Endothelial cell of umbilical vein (primary cell): ENCODE results near the gene MEI1.

Experiments used
- CTCF ChIP-seq, 2 donors: IDR thresholded peaks; 1 replicate in 1 of 2; 2 replicates in 1 of 2; pipeline ENCODE4 v1.5.1; 2011; ENCODE audit warnings: low read length in 2 of 2, mild to moderate bottlenecking in 2 of 2, moderate library complexity in 2 of 2, control low read depth in 1 of 2, inconsistent platforms in 1 of 2, low read depth in 1 of 2; ENCODE audit not compliant: insufficient read depth in 1 of 2; ENCODE audit errors: extremely low read depth in 1 of 2
- GATA2 ChIP-seq: IDR thresholded peaks from 2 replicates; pipeline ENCODE4 v1.7.0; 2011; ENCODE audit warnings: low read depth, mild to moderate bottlenecking, moderate library complexity, mixed read lengths, low read length; ENCODE audit not compliant: insufficient read length, insufficient read depth
- POLR2AphosphoS5 ChIP-seq: IDR thresholded peaks from 2 replicates; pipeline ENCODE4 v1.6.1; 2012; ENCODE audit warnings: low read depth, mild to moderate bottlenecking, control low read depth, low read length, moderate library complexity; ENCODE audit not compliant: insufficient read depth

GRCh38 chr22:41753984-41754383 is 54.7 kb downstream of the MEI1 start:
- TF ChIP-seq POLR2AphosphoS5 (no peak), CTCF (IDR thresholded peaks at IDR 0.05; ENCODE audit: extremely low read depth in 1 of 2, insufficient read depth in 1 of 2, low read depth in 1 of 2, low read length in 2 of 2) (no peak), GATA2 (no peak)
